ENCODE data around the gene SORL1.

GRCh38 chr11:121626980-121627379 lies 174.9 kb downstream of the SORL1 start:
- TF ChIP-seq, protein P1, sequence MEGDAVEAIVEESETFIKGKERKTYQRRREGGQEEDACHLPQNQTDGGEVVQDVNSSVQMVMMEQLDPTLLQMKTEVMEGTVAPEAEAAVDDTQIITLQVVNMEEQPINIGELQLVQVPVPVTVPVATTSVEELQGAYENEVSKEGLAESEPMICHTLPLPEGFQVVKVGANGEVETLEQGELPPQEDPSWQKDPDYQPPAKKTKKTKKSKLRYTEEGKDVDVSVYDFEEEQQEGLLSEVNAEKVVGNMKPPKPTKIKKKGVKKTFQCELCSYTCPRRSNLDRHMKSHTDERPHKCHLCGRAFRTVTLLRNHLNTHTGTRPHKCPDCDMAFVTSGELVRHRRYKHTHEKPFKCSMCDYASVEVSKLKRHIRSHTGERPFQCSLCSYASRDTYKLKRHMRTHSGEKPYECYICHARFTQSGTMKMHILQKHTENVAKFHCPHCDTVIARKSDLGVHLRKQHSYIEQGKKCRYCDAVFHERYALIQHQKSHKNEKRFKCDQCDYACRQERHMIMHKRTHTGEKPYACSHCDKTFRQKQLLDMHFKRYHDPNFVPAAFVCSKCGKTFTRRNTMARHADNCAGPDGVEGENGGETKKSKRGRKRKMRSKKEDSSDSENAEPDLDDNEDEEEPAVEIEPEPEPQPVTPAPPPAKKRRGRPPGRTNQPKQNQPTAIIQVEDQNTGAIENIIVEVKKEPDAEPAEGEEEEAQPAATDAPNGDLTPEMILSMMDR (IDR thresholded peaks at IDR 0.05), result no peak
- TF ChIP-seq POLR2A (IDR thresholded peaks at IDR 0.05), result no peak

Measured in testis (tissue), 2 donors.